CD4-positive, alpha-beta memory T cell (primary cell): ENCODE measurements around the gene ZNG1A. TPM values are rescaled to one million over a fixed set of nuclear protein-coding genes. Genes with fewer than 3 reads are reported as not detected.
"Not testable (repeated sequence)": the region's sequence is repeated elsewhere in the genome, so short reads cannot be mapped to it uniquely, and the experiment has no call there.

Source experiments
- CTCF ChIA-PET: fragments of 350-600 bp; sonication (Branson Sonifier 250); formaldehyde crosslinking; loops from one replicate; lab custom pipeline; 2021; ENCODE audit warnings: inconsistent platforms; ENCODE audit not compliant: partially characterized antibody; lab: Charles Lee
- POLR2A ChIA-PET: fragments of 350-600 bp; sonication (Branson Sonifier 250); formaldehyde crosslinking; loops from one replicate; lab custom pipeline; 2021; ENCODE audit not compliant: partially characterized antibody; lab: Charles Lee
- DNase-seq, 5 donors: peaks; one replicate each; pipeline versions ENCODE4 v3.0.0 to v3.0.0-alpha.2; 2020 to 2022; ENCODE audit warnings: mixed read lengths in 1 of 5
- H3K27ac ChIP-seq: one replicate; pipeline ENCODE4 v1.7.0; 2013; ENCODE audit warnings: low read depth, low read length
- H3K27me3 ChIP-seq: 2 replicates; pipeline ENCODE4 v1.7.0; 2013; ENCODE audit warnings: mild to moderate bottlenecking, low read length, moderate library complexity; ENCODE audit not compliant: insufficient read depth
- H3K36me3 ChIP-seq: 2 replicates; pipeline ENCODE4 v1.7.0; 2013; ENCODE audit warnings: mild to moderate bottlenecking, low read length, moderate library complexity; ENCODE audit not compliant: insufficient read depth
- H3K4me1 ChIP-seq: 2 replicates; pipeline ENCODE4 v1.7.0; 2013; ENCODE audit warnings: mild to moderate bottlenecking, low read length, moderate library complexity; ENCODE audit not compliant: insufficient read depth
- H3K4me3 ChIP-seq, 2 donors: one replicate each; pipeline ENCODE4 v1.7.0; 2013; ENCODE audit warnings: low read length in 2 of 2, mild to moderate bottlenecking in 1 of 2
- H3K9me3 ChIP-seq, 2 donors: one replicate each; pipeline ENCODE4 v1.7.0; 2013; ENCODE audit warnings: low read length in 2 of 2, control low read depth in 1 of 2; ENCODE audit not compliant: control insufficient read depth in 1 of 2
- H3K27ac Mint-ChIP-seq, 7 donors: one replicate each; pipeline ENCODE4 v1.8.0; 2020 to 2021; ENCODE audit warnings: mixed read lengths in 7 of 7, mild to moderate bottlenecking in 6 of 7, inconsistent platforms in 3 of 7, moderate library complexity in 3 of 7
- H3K27me3 Mint-ChIP-seq, 2 donors: one replicate each; pipeline ENCODE4 v1.8.0; 2020 to 2021; ENCODE audit warnings: mixed read lengths in 2 of 2
- H3K36me3 Mint-ChIP-seq, 2 donors: one replicate each; pipeline ENCODE4 v1.8.0; 2020 to 2021; ENCODE audit warnings: mixed read lengths in 2 of 2, inconsistent platforms in 1 of 2, mild to moderate bottlenecking in 1 of 2
- H3K4me1 Mint-ChIP-seq, 4 donors: one replicate each; pipeline ENCODE4 v1.8.0; 2020 to 2021; ENCODE audit warnings: mixed read lengths in 4 of 4, mild to moderate bottlenecking in 1 of 4
- H3K4me3 Mint-ChIP-seq, 8 donors: one replicate each; pipeline ENCODE4 v1.8.0; 2020 to 2021; ENCODE audit warnings: mixed read lengths in 8 of 8, mild to moderate bottlenecking in 7 of 8, moderate library complexity in 6 of 8, inconsistent platforms in 3 of 8
- H3K9me3 Mint-ChIP-seq, 8 donors: one replicate each; pipeline ENCODE4 v1.8.0; 2020 to 2021; ENCODE audit warnings: mixed read lengths in 8 of 8, mild to moderate bottlenecking in 5 of 8, inconsistent platforms in 3 of 8, moderate library complexity in 1 of 8
- intact Hi-C: fragments of 100-400 bp; cut with micrococcal nuclease; formaldehyde crosslinking; loops from one replicate; pipeline ENCODE4 v1.15.1; 2023
- polyA plus RNA-seq, 2 donors: library from polyadenylated mRNA; unstranded; fragments of 300-500 nt; fragmentation: Illumina TruSeq; gene quantifications; one replicate each; pipeline ENCODE4 v1.2.3, GENCODE V29; 2021
- total RNA-seq, 2 experiments: library from RNA; stranded (reverse); gene quantifications; one replicate each; pipeline ENCODE4 v1.2.3, GENCODE V29; 2021

Gene ZNG1A
- total and polyA plus RNA-seq, 4 experiments from 2014 or later: 17.3 to 34.8 (median 30.1) TPM

GRCh38 chr9:219670-220365 is 41.0 kb upstream of the ZNG1A start:
- Mint-ChIP-seq H3K4me3 (no peak overlapping the region), H3K27ac (peak overlapping the region in 4 of 7 donors; percentile 38 to 82 (median 48)), H3K9me3 (no peaks in the 10 kb centered on the region), H3K27me3 (no peaks in the 10 kb centered on the region), H3K36me3 (peaks cover 0 to 1% of the 10 kb centered on the region in 2 donors), H3K4me1 (peaks cover 30 to 56% (median 38%) of the 10 kb centered on the region in 4 donors)
- CTCF ChIA-PET: interaction anchor here (1.6 to 1.7 kb wide), 2 partner anchors 18 to 47 kb away, joined by 4 to 5 read pairs; no protein-coding TSS in a partner anchor
- Histone ChIP-seq H3K4me3 (no peak overlapping the region), H3K27me3 (no peaks in the 10 kb centered on the region), H3K27ac (no peak overlapping the region), H3K9me3 (no peaks in the 10 kb centered on the region), H3K4me1 (peaks cover 51% of the 10 kb centered on the region), H3K36me3 (no peaks in the 10 kb centered on the region)
- intact Hi-C loops: no loop called here
- POLR2A ChIA-PET: interaction anchor here (0.6 to 2.0 kb wide), 3 partner anchors 54 to 74 kb away, joined by 3 to 7 read pairs (median 3); no protein-coding TSS in a partner anchor
- DNase-seq: no peak

- H3K4me1 Mint-ChIP-seq: peaks cover 30 to 56% (median 36%) of the 10 kb centered on the region in 4 donors
- H3K9me3 ChIP-seq, H3K27ac Mint-ChIP-seq, DNase-seq, H3K4me3 ChIP-seq, H3K27ac ChIP-seq, H3K4me3 Mint-ChIP-seq, H3K36me3 Mint-ChIP-seq, H3K27me3 Mint-ChIP-seq, H3K36me3 ChIP-seq, H3K27me3 ChIP-seq, intact Hi-C loops, H3K9me3 Mint-ChIP-seq: not testable (repeated sequence)
- ChIA-PET CTCF (interaction anchor here (1.6 to 1.7 kb wide), 2 partner anchors 19 to 48 kb away, joined by 4 to 5 read pairs; no protein-coding TSS in a partner anchor), POLR2A (interaction anchor here (2.0 kb wide), 1 partner anchor 54 kb away, joined by 7 read pairs; no protein-coding TSS in a partner anchor)
- H3K4me1 ChIP-seq: peaks cover 43% of the 10 kb centered on the region
These were observed 40.2 kb upstream of the ZNG1A start for GRCh38 chr9:219036-219435.

DNA sequence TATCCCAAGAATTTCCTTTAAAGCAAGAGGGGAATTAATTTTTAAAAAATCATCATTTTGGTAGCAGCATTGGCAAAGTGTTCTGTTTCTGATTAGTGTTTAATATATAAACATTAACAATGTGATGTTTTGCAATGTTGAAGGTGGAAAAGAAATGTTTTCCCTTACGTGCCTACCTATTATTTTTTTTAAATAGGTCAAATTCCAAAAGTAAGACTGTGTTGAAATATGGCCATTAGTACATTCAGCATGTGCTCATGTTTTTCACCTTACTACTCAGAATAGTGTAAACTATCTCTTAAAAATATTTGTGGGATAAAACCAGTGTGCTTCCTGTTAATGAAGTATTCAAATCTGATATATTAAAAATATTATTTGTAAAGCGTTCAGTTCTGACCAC is 39.1 kb upstream of the ZNG1A start:
- POLR2A ChIA-PET: interaction anchor here (5.8 kb wide), 1 partner anchor 58 kb away, joined by 192 read pairs; no protein-coding TSS in a partner anchor
- no peak overlapping the region for H3K4me3 Mint-ChIP-seq
- H3K4me1 ChIP-seq: peaks cover 34% of the 10 kb centered on the region
- CTCF ChIA-PET: interaction anchor here (0.7 to 4.1 kb wide), 2 partner anchors 49 to 88 kb away, joined by 3 to 32 read pairs; no protein-coding TSS in a partner anchor
- H3K36me3 Mint-ChIP-seq: peaks cover 0 to 1% of the 10 kb centered on the region in 2 donors
- H3K27ac Mint-ChIP-seq: no peak overlapping the region
- H3K27ac ChIP-seq: no peak overlapping the region
- H3K9me3 ChIP-seq: no peaks in the 10 kb centered on the region
- no peaks in the 10 kb centered on the region for H3K36me3 ChIP-seq
- H3K9me3 Mint-ChIP-seq: no peaks in the 10 kb centered on the region
- H3K27me3 ChIP-seq: no peaks in the 10 kb centered on the region
- no peak for DNase-seq
- intact Hi-C loops: loop anchor here (2.0 kb wide), 1 partner anchor 35 kb away; no protein-coding TSS in a partner anchor
- no peaks in the 10 kb centered on the region for H3K27me3 Mint-ChIP-seq
- H3K4me3 ChIP-seq: no peak overlapping the region
- peaks cover 27 to 51% (median 32%) of the 10 kb centered on the region in 4 donors for H3K4me1 Mint-ChIP-seq

GRCh38 chr9:216866-217265 is 38.0 kb upstream of the ZNG1A start:
- H3K36me3 ChIP-seq: no peaks in the 10 kb centered on the region
- Mint-ChIP-seq H3K27me3 (no peaks in the 10 kb centered on the region), H3K9me3 (no peaks in the 10 kb centered on the region), H3K4me3 (peak overlapping the region; percentile 2 to 93 (median 62)), H3K27ac (peak overlapping the region in 4 of 7 donors; percentile 13 to 92 (median 48)), H3K36me3 (peaks cover 0 to 1% of the 10 kb centered on the region in 2 donors), H3K4me1 (peaks cover 16 to 40% (median 22%) of the 10 kb centered on the region in 4 donors)
- CTCF ChIA-PET: interaction anchor here (0.8 to 4.1 kb wide), 4 partner anchors 21 to 89 kb away, joined by 3 to 32 read pairs (median 18); no protein-coding TSS in a partner anchor
- POLR2A ChIA-PET: interaction anchor here (1.0 to 5.8 kb wide), 3 partner anchors 10 to 88 kb away, joined by 3 to 192 read pairs (median 18); no protein-coding TSS in a partner anchor
- peaks cover 23% of the 10 kb centered on the region for H3K4me1 ChIP-seq
- H3K27ac ChIP-seq: no peak overlapping the region
- no peaks in the 10 kb centered on the region for H3K27me3 ChIP-seq
- intact Hi-C loops: loop anchor here (2.0 kb wide), 1 partner anchor 36 kb away; no protein-coding TSS in a partner anchor
- no peak for DNase-seq
- H3K4me3 ChIP-seq: no peak overlapping the region
- H3K9me3 ChIP-seq: no peaks in the 10 kb centered on the region

DNA sequence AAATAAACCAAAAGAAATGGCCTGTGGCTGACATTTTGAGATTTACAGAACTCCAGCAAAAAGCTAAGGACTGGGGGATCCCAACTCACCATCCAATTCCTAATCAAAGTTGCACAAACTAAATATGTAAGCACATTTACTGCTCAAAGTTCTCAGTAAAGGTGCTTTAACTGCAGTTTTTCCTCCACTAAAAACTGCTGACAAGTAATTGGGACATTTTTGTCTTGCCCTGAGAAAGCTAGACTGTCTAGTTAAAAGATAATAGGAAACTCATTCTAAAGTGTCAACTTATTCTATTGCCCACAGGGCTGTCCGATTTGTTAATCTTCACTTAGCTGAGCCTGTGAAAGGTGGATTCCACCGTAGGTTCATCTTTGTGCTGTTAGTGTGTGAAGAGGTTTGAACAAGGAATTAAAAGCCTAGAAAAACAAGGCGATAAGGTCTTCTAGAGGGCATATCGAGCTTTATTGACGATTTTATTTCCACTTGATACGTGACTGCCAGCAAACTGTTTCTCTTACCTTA is 36.8 kb upstream of the ZNG1A start:
- Mint-ChIP-seq H3K4me3 (peak overlapping the region; percentile 89 to 94 (median 92)), H3K36me3 (peaks cover 0 to 1% of the 10 kb centered on the region in 2 donors), H3K4me1 (peaks cover 12 to 35% (median 19%) of the 10 kb centered on the region in 4 donors), H3K27ac (peak overlapping the region; percentile 42 to 92 (median 84)), H3K9me3 (no peaks in the 10 kb centered on the region), H3K27me3 (no peaks in the 10 kb centered on the region)
- Histone ChIP-seq H3K9me3 (no peaks in the 10 kb centered on the region), H3K4me3 (peak overlapping the region; percentile 27 to 68), H3K27me3 (no peaks in the 10 kb centered on the region), H3K27ac (peak overlapping the region; percentile 48), H3K4me1 (peaks cover 19% of the 10 kb centered on the region), H3K36me3 (no peaks in the 10 kb centered on the region)
- intact Hi-C loops: loop anchor here (1.0 to 2.0 kb wide), 4 partner anchors 37 to 92 kb away; no protein-coding TSS in a partner anchor
- DNase-seq: no peak
- CTCF ChIA-PET: interaction anchor here (0.6 to 4.1 kb wide), 12 partner anchors 22 to 173 kb away, joined by 3 to 32 read pairs (median 4); no protein-coding TSS in a partner anchor
- POLR2A ChIA-PET: interaction anchor here (0.7 to 5.8 kb wide), 8 partner anchors 9 to 151 kb away, joined by 3 to 192 read pairs (median 4); no protein-coding TSS in a partner anchor

- H3K27ac Mint-ChIP-seq: peak within 1 kb of the TSS; percentile 42 to 92 (median 84)
- peaks cover 0 to 1% of the 10 kb centered on the region in 2 donors for H3K36me3 Mint-ChIP-seq
- Histone ChIP-seq H3K4me3 (peak within 1 kb of the TSS; percentile 27 to 68), H3K9me3 (no peaks in the 10 kb centered on the region), H3K4me1 (peaks cover 19% of the 10 kb centered on the region), H3K27ac (peak within 1 kb of the TSS; percentile 48), H3K36me3 (no peaks in the 10 kb centered on the region), H3K27me3 (no peaks in the 10 kb centered on the region)
- ChIA-PET CTCF (interaction anchor here (0.6 to 4.1 kb wide), 14 partner anchors 9 to 533 kb away, joined by 3 to 32 read pairs (median 4); no protein-coding TSS in a partner anchor), POLR2A (interaction anchor here (0.8 to 5.8 kb wide), 12 partner anchors 14 to 101 kb away, joined by 3 to 192 read pairs (median 4); no protein-coding TSS in a partner anchor)
- peaks cover 11 to 29% (median 18%) of the 10 kb centered on the region in 4 donors for H3K4me1 Mint-ChIP-seq
- H3K27me3 Mint-ChIP-seq: no peaks in the 10 kb centered on the region
- peak; percentile 42 to 68 (median 55) for DNase-seq
- peak within 1 kb of the TSS; percentile 89 to 94 (median 92) for H3K4me3 Mint-ChIP-seq
- no peaks in the 10 kb centered on the region for H3K9me3 Mint-ChIP-seq
- intact Hi-C loops: loop anchor here (1.0 kb wide), 3 partner anchors 57 to 92 kb away; no protein-coding TSS in a partner anchor
These were observed 36.0 kb upstream of the ZNG1A start, which contains the start of gene DOCK8 for GRCh38 chr9:214648-215493. Gene DOCK8 (plus strand): TSS chr9:214865. CDS start chr9:214977, 112 bp downstream.
